Caco-2 (cell line): ENCODE results near the gene TXNIP. TPM values are rescaled to one million over a fixed set of nuclear protein-coding genes. Genes with fewer than 3 reads are reported as not detected.
"Not testable (repeated sequence)": the region's sequence is repeated elsewhere in the genome, so short reads cannot be mapped to it uniquely, and the experiment has no call there.

ENCODE experiments used
- BruUV-seq: library from RNA; stranded (reverse); fragments of 400-500 nt; replicated peaks from 2 replicates; lab custom pipeline; 2021; lab: Mats Ljungman, UMichigan
- CTCF ChIA-PET: fragments of 300-600 bp; sonication (Branson Sonifier 250); formaldehyde crosslinking; loops from one replicate; lab custom pipeline; 2022; ENCODE audit warnings: antibody characterized with exemption; lab: Charles Lee
- POLR2A ChIA-PET: fragments of 300-600 bp; sonication (Branson Sonifier 250); formaldehyde crosslinking; loops from one replicate; lab custom pipeline; 2022; ENCODE audit warnings: antibody characterized with exemption; lab: Charles Lee
- DNase-seq, 2 experiments: peaks; one replicate each; pipeline versions ENCODE4 v3.0.0 to v3.0.0-alpha.2; 2020 to 2022
- H3K27me3 ChIP-seq: replicated peaks from 2 replicates; pipeline ENCODE4 v1.6.0; 2011; ENCODE audit warnings: low read length; ENCODE audit not compliant: control insufficient read depth, insufficient read depth
- H3K36me3 ChIP-seq: 2 replicates; pipeline ENCODE4 v1.5.1; 2011; ENCODE audit warnings: low read length; ENCODE audit not compliant: control insufficient read depth, insufficient read depth
- H3K4me1 ChIP-seq: fragments of 250-450 bp; sonication (Bioruptor Pico); 2 replicates; pipeline ENCODE4 v1.5.1; 2020; ENCODE audit warnings: mild to moderate bottlenecking
- H3K4me3 ChIP-seq: 2 replicates; pipeline ENCODE4 v1.5.1; 2011; ENCODE audit warnings: low read depth, mild to moderate bottlenecking, control low read depth, low read length
- H3K9me3 ChIP-seq: fragments of 250-450 bp; sonication (Bioruptor Pico); 2 replicates; pipeline ENCODE4 v1.5.1; 2020; ENCODE audit warnings: mild to moderate bottlenecking, moderate library complexity
- H3K27ac Mint-ChIP-seq: one replicate; pipeline ENCODE4 v1.8.0; 2022; ENCODE audit warnings: mixed read lengths; ENCODE audit not compliant: unreplicated experiment
- H3K27me3 Mint-ChIP-seq: one replicate; pipeline ENCODE4 v1.8.0; 2022; ENCODE audit warnings: mixed read lengths; ENCODE audit not compliant: insufficient read depth, unreplicated experiment
- H3K36me3 Mint-ChIP-seq: one replicate; pipeline ENCODE4 v1.8.0; 2022; ENCODE audit warnings: mild to moderate bottlenecking, mixed read lengths; ENCODE audit not compliant: insufficient read depth, unreplicated experiment
- H3K4me1 Mint-ChIP-seq: one replicate; pipeline ENCODE4 v1.8.0; 2022; ENCODE audit warnings: low read depth, mixed read lengths; ENCODE audit not compliant: unreplicated experiment
- H3K4me3 Mint-ChIP-seq: one replicate; pipeline ENCODE4 v1.8.0; 2022; ENCODE audit warnings: mild to moderate bottlenecking, moderate library complexity, mixed read lengths; ENCODE audit not compliant: unreplicated experiment
- H3K9me3 Mint-ChIP-seq: one replicate; pipeline ENCODE4 v1.8.0; 2022; ENCODE audit warnings: mixed read lengths; ENCODE audit not compliant: unreplicated experiment
- CTCF ChIP-seq, 2 experiments: fragments of 200-600 bp in 1 of 2; IDR thresholded peaks; 1 replicate in 1 of 2; 2 replicates in 1 of 2; pipeline versions ENCODE4 v1.5.1 to v1.8.0; 2011 to 2022; ENCODE audit warnings: antibody characterized with exemption in 1 of 2, control low read depth in 1 of 2, inconsistent platforms in 1 of 2, low read depth in 1 of 2, low read length in 1 of 2, mild to moderate bottlenecking in 1 of 2, moderate library complexity in 1 of 2; ENCODE audit not compliant: insufficient read depth in 1 of 2, severe bottlenecking in 1 of 2, unreplicated experiment in 1 of 2
- intact Hi-C: fragments of 100-400 bp; cut with micrococcal nuclease; formaldehyde crosslinking; loops from one replicate; pipeline ENCODE4 v1.10.0; 2022; ENCODE audit not compliant: unreplicated experiment
- total RNA-seq: library from RNA; stranded (reverse); gene quantifications from 2 replicates; pipeline ENCODE4 v1.2.3, GENCODE V29; 2022

Gene TXNIP
- total RNA-seq, 1 experiment from 2014 or later: 27.5 TPM

- Histone ChIP-seq H3K4me1 (0 out of 2 replicates have a peak, but pooled peaks cover 3% of the 10 kb centered on the region), H3K9me3 (no peaks in the 10 kb centered on the region), H3K36me3 (no peaks in the 10 kb centered on the region), H3K4me3 (no peak overlapping the region), H3K27me3 (no peaks in the 10 kb centered on the region)
- no peaks in the 10 kb centered on the region for H3K9me3 Mint-ChIP-seq
- CTCF ChIA-PET: interaction anchor here (0.6 to 1.3 kb wide), 9 partner anchors 12 to 174 kb away, joined by 3 to 6 read pairs (median 3); partner anchors contain the start of genes ANKRD34A, HJV, PIAS3 and POLR3GL
- H3K27me3 Mint-ChIP-seq: peaks cover 2% of the 10 kb centered on the region
- H3K4me3 Mint-ChIP-seq: no peak overlapping the region
- H3K36me3 Mint-ChIP-seq: peaks cover 27% of the 10 kb centered on the region
- intact Hi-C loops: no loop called here
- DNase-seq: peak in 1 of 2 experiments; percentile 64
- TF ChIP-seq CTCF (IDR thresholded peaks at IDR 0.05; ENCODE audit: insufficient read depth in 1 of 2, low read depth in 1 of 2, low read length in 1 of 2, severe bottlenecking in 1 of 2, unreplicated experiment in 1 of 2): peak; percentile 44 to 52
- no peak overlapping the region for H3K27ac Mint-ChIP-seq
- no TSS peak for BruUV-seq
- POLR2A ChIA-PET: interaction anchor here (0.6 to 1.0 kb wide), 3 partner anchors 14 to 53 kb away, joined by 3 to 8 read pairs (median 4); no protein-coding TSS in a partner anchor
- no peaks in the 10 kb centered on the region for H3K4me1 Mint-ChIP-seq
These were observed 36.3 kb upstream of the TXNIP start for GRCh38 chr1:146032631-146033219.

GRCh38 chr1:146031476-146031875 is 35.1 kb upstream of the TXNIP start:
- ChIA-PET CTCF (interaction anchor here (1.3 kb wide), 1 partner anchor 11 kb away, joined by 6 read pairs; the partner anchor contains the start of gene HJV), POLR2A (no interaction called here)
- no peak overlapping the region for H3K4me3 Mint-ChIP-seq
- intact Hi-C loops: no loop called here
- DNase-seq: no peak
- no peaks in the 10 kb centered on the region for H3K36me3 ChIP-seq
- H3K27ac Mint-ChIP-seq: no peak overlapping the region
- no peak overlapping the region for H3K4me3 ChIP-seq
- no peaks in the 10 kb centered on the region for H3K9me3 ChIP-seq
- no peaks in the 10 kb centered on the region for H3K4me1 Mint-ChIP-seq
- H3K27me3 Mint-ChIP-seq: peaks cover 3% of the 10 kb centered on the region
- TF ChIP-seq CTCF (IDR thresholded peaks at IDR 0.05; ENCODE audit: insufficient read depth in 1 of 2, low read depth in 1 of 2, low read length in 1 of 2, severe bottlenecking in 1 of 2, unreplicated experiment in 1 of 2): no peak
- 0 out of 2 replicates have a peak, but pooled peaks cover 3% of the 10 kb centered on the region for H3K4me1 ChIP-seq
- H3K36me3 Mint-ChIP-seq: peaks cover 14% of the 10 kb centered on the region
- BruUV-seq: no TSS peak
- H3K27me3 ChIP-seq: no peaks in the 10 kb centered on the region
- no peaks in the 10 kb centered on the region for H3K9me3 Mint-ChIP-seq

GRCh38 chr1:146029117-146029516 is 32.7 kb upstream of the TXNIP start:
- DNase-seq: no peak
- Histone ChIP-seq H3K4me1 (no peaks in the 10 kb centered on the region), H3K27me3 (no peaks in the 10 kb centered on the region), H3K36me3 (no peaks in the 10 kb centered on the region), H3K4me3 (no peak overlapping the region), H3K9me3 (no peaks in the 10 kb centered on the region)
- H3K27me3 Mint-ChIP-seq: peaks cover 3% of the 10 kb centered on the region
- H3K9me3 Mint-ChIP-seq: no peaks in the 10 kb centered on the region
- H3K27ac Mint-ChIP-seq: no peak overlapping the region
- H3K4me1 Mint-ChIP-seq: peaks cover 6% of the 10 kb centered on the region
- no peaks in the 10 kb centered on the region for H3K36me3 Mint-ChIP-seq
- ChIA-PET CTCF (interaction anchor here (0.6 to 0.7 kb wide), 2 partner anchors 9 to 137 kb away, joined by 4 read pairs; no protein-coding TSS in a partner anchor), POLR2A (no interaction called here)
- TF ChIP-seq CTCF (IDR thresholded peaks at IDR 0.05; ENCODE audit: insufficient read depth in 1 of 2, low read depth in 1 of 2, low read length in 1 of 2, severe bottlenecking in 1 of 2, unreplicated experiment in 1 of 2): no peak
- H3K4me3 Mint-ChIP-seq: no peak overlapping the region
- intact Hi-C loops: no loop called here
- BruUV-seq: no TSS peak

DNA sequence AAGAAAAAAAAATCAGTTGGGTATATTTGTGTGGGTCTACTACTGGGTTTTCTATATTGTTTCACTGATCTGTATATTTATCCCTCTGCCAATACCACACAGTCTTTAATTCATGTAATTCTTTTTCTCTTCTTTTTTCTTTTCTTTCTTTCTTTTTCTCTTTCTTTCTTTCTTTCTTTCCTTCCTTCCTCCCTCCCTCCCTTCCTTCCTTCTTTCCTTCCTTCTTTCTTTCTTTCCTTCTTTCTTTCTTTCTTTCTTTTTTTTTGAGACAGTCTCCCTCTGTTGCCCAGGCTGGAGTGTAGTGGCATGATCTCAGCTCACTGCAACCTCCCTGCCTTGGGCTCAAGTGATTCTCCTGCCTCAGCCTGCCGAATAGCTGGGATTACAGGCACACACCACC is 30.3 kb upstream of the TXNIP start:
- POLR2A ChIA-PET, H3K36me3 Mint-ChIP-seq: not testable (repeated sequence)

More for the DNA sequence above, 30.3 kb upstream of the TXNIP start:
- H3K4me3 Mint-ChIP-seq, H3K27ac Mint-ChIP-seq, H3K4me1 ChIP-seq, H3K9me3 Mint-ChIP-seq, intact Hi-C loops, H3K9me3 ChIP-seq, H3K27me3 Mint-ChIP-seq, H3K27me3 ChIP-seq, H3K36me3 ChIP-seq, BruUV-seq, DNase-seq, H3K4me1 Mint-ChIP-seq, H3K4me3 ChIP-seq: not testable (repeated sequence)
- CTCF ChIA-PET: interaction anchor here (0.8 kb wide), 1 partner anchor 9 kb away, joined by 5 read pairs; no protein-coding TSS in a partner anchor
